22Rv1 (cell line): ENCODE measurements around the gene CAMKMT.

Experiments
- CTCF ChIP-seq: fragments of 450-650 bp; IDR thresholded peaks from 2 replicates; pipeline ENCODE4 v1.5.1; 2017; ENCODE audit warnings: mild to moderate bottlenecking
- ZFX ChIP-seq: fragments of 450-650 bp; IDR thresholded peaks from 2 replicates; pipeline ENCODE4 v1.6.1; 2017; ENCODE audit warnings: antibody characterized with exemption, borderline replicate concordance

GRCh38 chr2:44325897-44326296, 35.9 kb upstream of the CAMKMT start:
- TF ChIP-seq CTCF (no peak), ZFX (no peak)
